Measurements from ENCODE around the gene IL32.

DNA sequence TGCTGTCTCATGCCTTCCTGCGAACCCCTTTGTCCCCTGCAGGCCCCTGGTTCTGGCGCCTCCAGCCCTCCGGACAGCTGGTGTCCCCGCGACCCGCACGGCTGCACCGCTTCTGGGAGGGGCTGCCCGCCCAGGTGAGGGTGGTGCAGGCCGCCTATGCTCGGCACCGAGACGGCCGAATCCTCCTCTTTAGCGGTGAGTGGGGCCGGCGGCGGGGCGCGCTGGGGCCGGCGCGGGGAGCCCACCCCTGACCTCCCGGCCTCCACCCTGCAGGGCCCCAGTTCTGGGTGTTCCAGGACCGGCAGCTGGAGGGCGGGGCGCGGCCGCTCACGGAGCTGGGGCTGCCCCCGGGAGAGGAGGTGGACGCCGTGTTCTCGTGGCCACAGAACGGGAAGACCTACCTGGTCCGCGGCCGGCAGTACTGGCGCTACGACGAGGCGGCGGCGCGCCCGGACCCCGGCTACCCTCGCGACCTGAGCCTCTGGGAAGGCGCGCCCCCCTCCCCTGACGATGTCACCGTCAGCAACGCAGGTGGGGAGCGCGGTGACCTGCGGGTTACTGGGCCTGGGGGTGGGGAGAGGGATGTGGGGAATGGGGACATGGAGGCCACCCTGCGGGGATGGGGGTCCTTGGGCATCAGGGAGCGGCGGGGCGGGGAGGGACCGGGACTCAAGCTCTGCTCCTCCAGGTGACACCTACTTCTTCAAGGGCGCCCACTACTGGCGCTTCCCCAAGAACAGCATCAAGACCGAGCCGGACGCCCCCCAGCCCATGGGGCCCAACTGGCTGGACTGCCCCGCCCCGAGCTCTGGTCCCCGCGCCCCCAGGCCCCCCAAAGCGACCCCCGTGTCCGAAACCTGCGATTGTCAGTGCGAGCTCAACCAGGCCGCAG is 7.1 kb upstream of the IL32 start:
- TF ChIP-seq, protein P1, sequence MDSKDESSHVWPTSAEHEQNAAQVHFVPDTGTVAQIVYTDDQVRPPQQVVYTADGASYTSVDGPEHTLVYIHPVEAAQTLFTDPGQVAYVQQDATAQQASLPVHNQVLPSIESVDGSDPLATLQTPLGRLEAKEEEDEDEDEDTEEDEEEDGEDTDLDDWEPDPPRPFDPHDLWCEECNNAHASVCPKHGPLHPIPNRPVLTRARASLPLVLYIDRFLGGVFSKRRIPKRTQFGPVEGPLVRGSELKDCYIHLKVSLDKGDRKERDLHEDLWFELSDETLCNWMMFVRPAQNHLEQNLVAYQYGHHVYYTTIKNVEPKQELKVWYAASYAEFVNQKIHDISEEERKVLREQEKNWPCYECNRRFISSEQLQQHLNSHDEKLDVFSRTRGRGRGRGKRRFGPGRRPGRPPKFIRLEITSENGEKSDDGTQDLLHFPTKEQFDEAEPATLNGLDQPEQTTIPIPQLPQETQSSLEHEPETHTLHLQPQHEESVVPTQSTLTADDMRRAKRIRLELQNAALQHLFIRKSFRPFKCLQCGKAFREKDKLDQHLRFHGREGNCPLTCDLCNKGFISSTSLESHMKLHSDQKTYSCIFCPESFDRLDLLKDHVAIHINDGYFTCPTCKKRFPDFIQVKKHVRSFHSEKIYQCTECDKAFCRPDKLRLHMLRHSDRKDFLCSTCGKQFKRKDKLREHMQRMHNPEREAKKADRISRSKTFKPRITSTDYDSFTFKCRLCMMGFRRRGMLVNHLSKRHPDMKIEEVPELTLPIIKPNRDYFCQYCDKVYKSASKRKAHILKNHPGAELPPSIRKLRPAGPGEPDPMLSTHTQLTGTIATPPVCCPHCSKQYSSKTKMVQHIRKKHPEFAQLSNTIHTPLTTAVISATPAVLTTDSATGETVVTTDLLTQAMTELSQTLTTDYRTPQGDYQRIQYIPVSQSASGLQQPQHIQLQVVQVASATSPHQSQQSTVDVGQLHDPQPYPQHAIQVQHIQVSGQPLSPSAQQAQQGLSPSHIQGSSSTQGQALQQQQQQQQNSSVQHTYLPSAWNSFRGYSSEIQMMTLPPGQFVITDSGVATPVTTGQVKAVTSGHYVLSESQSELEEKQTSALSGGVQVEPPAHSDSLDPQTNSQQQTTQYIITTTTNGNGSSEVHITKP (IDR thresholded peaks at IDR 0.05; ENCODE audit: partially characterized antibody), result no peak
- TF ChIP-seq, protein P2, sequence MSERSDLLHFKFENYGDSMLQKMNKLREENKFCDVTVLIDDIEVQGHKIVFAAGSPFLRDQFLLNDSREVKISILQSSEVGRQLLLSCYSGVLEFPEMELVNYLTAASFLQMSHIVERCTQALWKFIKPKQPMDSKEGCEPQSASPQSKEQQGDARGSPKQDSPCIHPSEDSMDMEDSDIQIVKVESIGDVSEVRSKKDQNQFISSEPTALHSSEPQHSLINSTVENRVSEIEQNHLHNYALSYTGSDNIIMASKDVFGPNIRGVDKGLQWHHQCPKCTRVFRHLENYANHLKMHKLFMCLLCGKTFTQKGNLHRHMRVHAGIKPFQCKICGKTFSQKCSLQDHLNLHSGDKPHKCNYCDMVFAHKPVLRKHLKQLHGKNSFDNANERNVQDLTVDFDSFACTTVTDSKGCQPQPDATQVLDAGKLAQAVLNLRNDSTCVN (CRISPR knock-in tag; IDR thresholded peaks at IDR 0.05), result no peak
- TF ChIP-seq, protein P3, sequence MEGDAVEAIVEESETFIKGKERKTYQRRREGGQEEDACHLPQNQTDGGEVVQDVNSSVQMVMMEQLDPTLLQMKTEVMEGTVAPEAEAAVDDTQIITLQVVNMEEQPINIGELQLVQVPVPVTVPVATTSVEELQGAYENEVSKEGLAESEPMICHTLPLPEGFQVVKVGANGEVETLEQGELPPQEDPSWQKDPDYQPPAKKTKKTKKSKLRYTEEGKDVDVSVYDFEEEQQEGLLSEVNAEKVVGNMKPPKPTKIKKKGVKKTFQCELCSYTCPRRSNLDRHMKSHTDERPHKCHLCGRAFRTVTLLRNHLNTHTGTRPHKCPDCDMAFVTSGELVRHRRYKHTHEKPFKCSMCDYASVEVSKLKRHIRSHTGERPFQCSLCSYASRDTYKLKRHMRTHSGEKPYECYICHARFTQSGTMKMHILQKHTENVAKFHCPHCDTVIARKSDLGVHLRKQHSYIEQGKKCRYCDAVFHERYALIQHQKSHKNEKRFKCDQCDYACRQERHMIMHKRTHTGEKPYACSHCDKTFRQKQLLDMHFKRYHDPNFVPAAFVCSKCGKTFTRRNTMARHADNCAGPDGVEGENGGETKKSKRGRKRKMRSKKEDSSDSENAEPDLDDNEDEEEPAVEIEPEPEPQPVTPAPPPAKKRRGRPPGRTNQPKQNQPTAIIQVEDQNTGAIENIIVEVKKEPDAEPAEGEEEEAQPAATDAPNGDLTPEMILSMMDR (IDR thresholded peaks at IDR 0.05 in 2 of 3, conservative IDR thresholded peaks at IDR 0.05 in 1 of 3; ENCODE audit: insufficient read depth in 2 of 3, low read depth in 1 of 3, low read length in 3 of 3), result peak in 2 of 3 experiments; percentile 26 to 41; a peak in 2 of 6 replicates
- no peak for TF ChIP-seq NUFIP1 (IDR thresholded peaks at IDR 0.05; ENCODE audit: partially characterized antibody)
- TF ChIP-seq, protein P4, sequence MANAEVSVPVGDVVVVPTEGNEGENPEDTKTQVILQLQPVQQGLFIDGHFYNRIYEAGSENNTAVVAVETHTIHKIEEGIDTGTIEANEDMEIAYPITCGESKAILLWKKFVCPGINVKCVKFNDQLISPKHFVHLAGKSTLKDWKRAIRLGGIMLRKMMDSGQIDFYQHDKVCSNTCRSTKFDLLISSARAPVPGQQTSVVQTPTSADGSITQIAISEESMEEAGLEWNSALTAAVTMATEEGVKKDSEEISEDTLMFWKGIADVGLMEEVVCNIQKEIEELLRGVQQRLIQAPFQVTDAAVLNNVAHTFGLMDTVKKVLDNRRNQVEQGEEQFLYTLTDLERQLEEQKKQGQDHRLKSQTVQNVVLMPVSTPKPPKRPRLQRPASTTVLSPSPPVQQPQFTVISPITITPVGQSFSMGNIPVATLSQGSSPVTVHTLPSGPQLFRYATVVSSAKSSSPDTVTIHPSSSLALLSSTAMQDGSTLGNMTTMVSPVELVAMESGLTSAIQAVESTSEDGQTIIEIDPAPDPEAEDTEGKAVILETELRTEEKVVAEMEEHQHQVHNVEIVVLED (CRISPR knock-in tag; IDR thresholded peaks at IDR 0.05), result no peak
- TF ChIP-seq NR1H2 (CRISPR knock-in tag; IDR thresholded peaks at IDR 0.05), result no peak
- TF ChIP-seq, protein P5, sequence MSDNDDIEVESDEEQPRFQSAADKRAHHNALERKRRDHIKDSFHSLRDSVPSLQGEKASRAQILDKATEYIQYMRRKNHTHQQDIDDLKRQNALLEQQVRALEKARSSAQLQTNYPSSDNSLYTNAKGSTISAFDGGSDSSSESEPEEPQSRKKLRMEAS (CRISPR knock-in tag; IDR thresholded peaks at IDR 0.05), result no peak
- TF ChIP-seq HIVEP1 (CRISPR knock-in tag; IDR thresholded peaks at IDR 0.05), result no peak
- TF ChIP-seq, protein P6, sequence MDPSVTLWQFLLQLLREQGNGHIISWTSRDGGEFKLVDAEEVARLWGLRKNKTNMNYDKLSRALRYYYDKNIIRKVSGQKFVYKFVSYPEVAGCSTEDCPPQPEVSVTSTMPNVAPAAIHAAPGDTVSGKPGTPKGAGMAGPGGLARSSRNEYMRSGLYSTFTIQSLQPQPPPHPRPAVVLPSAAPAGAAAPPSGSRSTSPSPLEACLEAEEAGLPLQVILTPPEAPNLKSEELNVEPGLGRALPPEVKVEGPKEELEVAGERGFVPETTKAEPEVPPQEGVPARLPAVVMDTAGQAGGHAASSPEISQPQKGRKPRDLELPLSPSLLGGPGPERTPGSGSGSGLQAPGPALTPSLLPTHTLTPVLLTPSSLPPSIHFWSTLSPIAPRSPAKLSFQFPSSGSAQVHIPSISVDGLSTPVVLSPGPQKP (CRISPR knock-in tag; IDR thresholded peaks at IDR 0.05), result no peak
- no peak for TF ChIP-seq HMG20A (CRISPR knock-in tag; conservative IDR thresholded peaks at IDR 0.05)
- TF ChIP-seq POLR3G (IDR thresholded peaks at IDR 0.05; ENCODE audit: extremely low read depth, insufficient read length, insufficient replicate concordance), result no peak
- no peak for TF ChIP-seq SREBF2 (CRISPR knock-in tag; IDR thresholded peaks at IDR 0.05)
- TF ChIP-seq ZZZ3 (IDR thresholded peaks at IDR 0.05), result no peak
